ENCODE data around the gene PGM1. TPM values are rescaled to one million over a fixed set of nuclear protein-coding genes. Genes with fewer than 3 reads are reported as not detected.

Gene PGM1
- total and polyA plus RNA-seq, 2 of the 4 experiments (the other 2 are of a cell fraction), result 42.6 to 94.5 TPM

DNA sequence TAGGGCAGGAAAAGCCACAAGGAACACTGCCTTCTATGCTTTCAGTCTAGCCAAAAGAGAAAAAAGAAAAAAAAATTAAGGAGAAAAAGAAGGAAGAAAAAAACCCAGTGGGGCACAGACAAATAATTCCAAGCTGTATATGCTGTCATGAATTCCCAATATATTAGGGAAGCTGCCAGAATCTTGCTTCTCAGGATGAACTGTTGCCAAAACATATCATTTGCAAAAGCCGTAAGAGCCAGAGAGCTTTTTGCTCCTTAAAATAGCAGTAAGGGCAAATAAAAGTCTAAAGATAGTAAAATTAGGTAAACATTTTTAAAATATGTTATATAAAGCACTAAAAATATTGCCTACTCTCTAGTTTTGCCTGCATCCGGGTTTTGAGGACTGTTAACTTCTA lies 52.1 kb downstream of the PGM1 start:
- Histone ChIP-seq H2AK9ac (replicated peaks; ENCODE audit: low read depth, low read length, poor library complexity) (no peak overlapping the region), H3K14ac (replicated peaks; ENCODE audit: low read depth, low read length) (no peak overlapping the region), H3K9ac (ENCODE audit: low read depth, low read length) (no peak overlapping the region), H2AFZ (replicated peaks; ENCODE audit: low read length, poor library complexity) (no peak overlapping the region), H3K79me1 (ENCODE audit: low read depth in 1 of 2, low read length in 2 of 2) (no peaks in the 10 kb centered on the region), H3K4me2 (ENCODE audit: low read depth, low read length) (no peak overlapping the region), H3K4me3 (ENCODE audit: insufficient read depth, low read depth, low read length) (no peak overlapping the region), H3K4me1 (ENCODE audit: control insufficient read depth, insufficient read depth, low read length) (no peaks in the 10 kb centered on the region; the same call in 1 of the 2 replicates), H3K9me3 (ENCODE audit: control insufficient read depth, insufficient read depth, low read length) (no peaks in the 10 kb centered on the region), H2BK5ac (ENCODE audit: low read depth, low read length, poor library complexity, severe bottlenecking) (no peak overlapping the region), H2BK120ac (ENCODE audit: low read depth, low read length) (no peak overlapping the region), H2BK15ac (ENCODE audit: low read depth, low read length) (no peak overlapping the region), H3K56ac (ENCODE audit: extremely low read depth, insufficient read depth, low read length) (no peak overlapping the region), H3K23ac (ENCODE audit: low read depth, low read length) (no peak overlapping the region), H3K18ac (ENCODE audit: low read depth, low read length) (no peak overlapping the region), H4K8ac (ENCODE audit: low read depth in 2 of 2, low read length in 2 of 2) (no peak overlapping the region), H3K27me3 (ENCODE audit: control insufficient read depth, insufficient read depth, low read length) (no peaks in the 10 kb centered on the region), H2BK20ac (ENCODE audit: low read depth, low read length) (no peak overlapping the region), H4K91ac (ENCODE audit: insufficient read depth, low read depth, low read length) (no peak overlapping the region), H2AK5ac (ENCODE audit: low read depth, low read length) (no peak overlapping the region), H3K27ac (ENCODE audit: insufficient read depth, low read length) (no peak overlapping the region), H3K36me3 (ENCODE audit: control insufficient read depth, insufficient read depth, low read length) (peaks cover 16% of the 10 kb centered on the region), H3K9me1 (ENCODE audit: insufficient read depth, low read length) (peaks cover 3% of the 10 kb centered on the region; the same call in 1 of the 2 replicates), H4K20me1 (ENCODE audit: insufficient read depth, low read length) (no peaks in the 10 kb centered on the region; the same call in 1 of the 2 replicates), H3K4ac (ENCODE audit: low read depth, low read length) (no peak overlapping the region), H4K5ac (ENCODE audit: low read depth, low read length) (no peak overlapping the region)
- dilution Hi-C loops (cut with HindIII; ENCODE audit: low sequenced_read_pairs, unreplicated experiment), result no loop called here
- ChIA-PET POLR2A (ENCODE audit: unreplicated experiment) (no interaction called here), CTCF (interaction anchor here (1.8 kb wide), 1 partner anchor 47 kb away, joined by 5 read pairs; no protein-coding TSS in a partner anchor)
- peak; percentile 20 for DNase-seq
- intact Hi-C loops (cut with micrococcal nuclease), result no loop called here
- no TSS peak for BruUV-seq (replicated peaks)
- no peak for ATAC-seq (ENCODE audit: low read depth)
- no CpG with 5 or more reads among the region's 2 CpGs for WGBS, 2 experiments (ENCODE audit: extremely low coverage in 2 of 2, insufficient read length in 1 of 2)
- in situ Hi-C loops (cut with MboI; ENCODE audit: low sequenced_read_pairs), result no loop called here
- TF ChIP-seq RCOR1 (IDR thresholded peaks at IDR 0.05; ENCODE audit: insufficient replicate concordance, low read length), result no peak
- TF ChIP-seq RFX5 (IDR thresholded peaks at IDR 0.05; ENCODE audit: low read depth, low read length), result no peak

All from IMR-90 (cell line).